CD14-positive monocyte (primary cell): ENCODE data around the gene RERE. TPM values are rescaled to one million over a fixed set of nuclear protein-coding genes. Genes with fewer than 3 reads are reported as not detected.

ENCODE experiments used
- DNase-seq, 3 donors: peaks; one replicate each; pipeline ENCODE4 v3.0.0-alpha.2; 2011 to 2022
- H2AFZ ChIP-seq: 2 replicates; pipeline ENCODE4 v1.6.0; 2012; ENCODE audit warnings: mild to moderate bottlenecking, low read depth, low read length, inconsistent platforms; ENCODE audit not compliant: insufficient read depth, poor library complexity, severe bottlenecking
- H3K27ac ChIP-seq, 2 donors: 1 replicate in 1 of 2; 2 replicates in 1 of 2; pipeline ENCODE4 v1.5.1; 2012 to 2013; ENCODE audit warnings: low read length in 2 of 2, control low read depth in 1 of 2, inconsistent platforms in 1 of 2, low read depth in 1 of 2, mild to moderate bottlenecking in 1 of 2
- H3K27me3 ChIP-seq, 2 donors: one replicate each; pipeline versions ENCODE4 v1.6.0 to v1.6.1; 2011 to 2013; ENCODE audit warnings: low read length in 2 of 2; ENCODE audit not compliant: control insufficient read depth in 2 of 2, insufficient read depth in 2 of 2
- H3K36me3 ChIP-seq, 2 donors: replicated peaks in 1 of 2; 1 replicate in 1 of 2; 2 replicates in 1 of 2; pipeline versions ENCODE4 v1.5.1 to v1.6.1; 2012 to 2013; ENCODE audit warnings: low read length in 2 of 2, control low read depth in 1 of 2, inconsistent platforms in 1 of 2, mild to moderate bottlenecking in 1 of 2; ENCODE audit not compliant: insufficient read depth in 2 of 2, control insufficient read depth in 1 of 2
- H3K4me1 ChIP-seq, 2 donors: 1 replicate in 1 of 2; 2 replicates in 1 of 2; pipeline versions ENCODE4 v1.5.1 to v1.6.1; 2012 to 2013; ENCODE audit warnings: low read length in 2 of 2, control low read depth in 1 of 2, inconsistent platforms in 1 of 2, mild to moderate bottlenecking in 1 of 2, moderate library complexity in 1 of 2; ENCODE audit not compliant: insufficient read depth in 2 of 2, control insufficient read depth in 1 of 2
- H3K4me2 ChIP-seq: replicated peaks from 2 replicates; pipeline ENCODE3; 2012; ENCODE audit warnings: low read length, moderate library complexity, mild to moderate bottlenecking; ENCODE audit not compliant: poor library complexity, severe bottlenecking; ENCODE audit errors: extremely low read depth
- H3K4me3 ChIP-seq, 3 experiments: fragments of 200-600 bp in 1 of 3; sonication (generic) in 1 of 3; replicated peaks in 1 of 3; 1 replicate in 2 of 3; 2 replicates in 1 of 3; pipeline ENCODE4 v1.5.1; 2011 to 2013; ENCODE audit warnings: low read length in 3 of 3, mild to moderate bottlenecking in 3 of 3, control low read depth in 2 of 3, low read depth in 2 of 3, inconsistent platforms in 1 of 3, moderate library complexity in 1 of 3
- H3K79me2 ChIP-seq: 2 replicates; pipeline ENCODE4 v1.6.0; 2012; ENCODE audit warnings: mild to moderate bottlenecking, control low read depth, inconsistent platforms, low read length, moderate library complexity; ENCODE audit not compliant: insufficient read depth
- H3K9ac ChIP-seq: 2 replicates; pipeline ENCODE4 v1.6.0; 2017; ENCODE audit warnings: low read length, mild to moderate bottlenecking; ENCODE audit not compliant: insufficient read depth, poor library complexity, severe bottlenecking
- H3K9me3 ChIP-seq, 2 donors: replicated peaks in 1 of 2; 1 replicate in 1 of 2; 2 replicates in 1 of 2; pipeline versions ENCODE4 v1.5.1 to v1.6.1; 2012 to 2013; ENCODE audit warnings: low read length in 2 of 2, control low read depth in 1 of 2; ENCODE audit not compliant: control insufficient read depth in 1 of 2, insufficient read depth in 1 of 2
- H4K20me1 ChIP-seq: 2 replicates; pipeline ENCODE4 v1.6.0; 2012; ENCODE audit warnings: mild to moderate bottlenecking, low read length, control low read depth, moderate library complexity; ENCODE audit not compliant: insufficient read depth
- H3K27ac Mint-ChIP-seq, 7 donors: one replicate each; pipeline ENCODE4 v1.8.0; 2020; ENCODE audit warnings: mild to moderate bottlenecking in 7 of 7, mixed read lengths in 7 of 7, moderate library complexity in 6 of 7, inconsistent platforms in 2 of 7
- H3K27me3 Mint-ChIP-seq, 3 donors: one replicate each; pipeline ENCODE4 v1.8.0; 2021 to 2022; ENCODE audit warnings: low read depth in 3 of 3, mild to moderate bottlenecking in 3 of 3, mixed read lengths in 3 of 3, moderate library complexity in 3 of 3, inconsistent platforms in 1 of 3
- H3K36me3 Mint-ChIP-seq, 2 donors: one replicate each; pipeline ENCODE4 v1.8.0; 2020; ENCODE audit warnings: mixed read lengths in 2 of 2, inconsistent platforms in 1 of 2, mild to moderate bottlenecking in 1 of 2
- H3K4me1 Mint-ChIP-seq: one replicate; pipeline ENCODE4 v1.8.0; 2020; ENCODE audit warnings: mild to moderate bottlenecking, mixed read lengths
- H3K4me3 Mint-ChIP-seq, 2 donors: one replicate each; pipeline ENCODE4 v1.8.0; 2020; ENCODE audit warnings: mild to moderate bottlenecking in 2 of 2, mixed read lengths in 2 of 2, moderate library complexity in 1 of 2
- H3K9me3 Mint-ChIP-seq, 7 donors: one replicate each; pipeline ENCODE4 v1.8.0; 2020 to 2022; ENCODE audit warnings: mixed read lengths in 7 of 7, mild to moderate bottlenecking in 6 of 7, moderate library complexity in 6 of 7, inconsistent platforms in 2 of 7
- WGBS: methylation state at CpG from one replicate; pipeline ENCODE4 v1.1.5; 2013; ENCODE audit warnings: missing lambda C conversion rate; ENCODE audit not compliant: insufficient coverage; 5-methylcytosine and 5-hydroxymethylcytosine counted together
- intact Hi-C, 2 donors: fragments of 100-400 bp; cut with micrococcal nuclease; formaldehyde crosslinking; loops; one replicate each; pipeline versions ENCODE4 v1.15.0 to v1.15.1; 2023
- polyA plus RNA-seq, 3 donors: library from polyadenylated mRNA; depleted of rRNA in 1 of 3; unstranded in 2 of 3; stranded (reverse) in 1 of 3; fragments of 300-500 nt in 2 of 3; fragments of >200 nt in 1 of 3; fragmentation: Illumina TruSeq in 2 of 3; gene quantifications; 1 replicate in 2 of 3; 2 replicates in 1 of 3; pipeline ENCODE4 v1.2.3, GENCODE V29; 2012 to 2021
- TF ChIP-seq, protein P1 (sequence below): fragments of 200-600 bp; IDR thresholded peaks from one replicate; pipeline ENCODE4 v1.8.0; 2022; ENCODE audit warnings: antibody characterized with exemption, mild to moderate bottlenecking

The RERE gene
- polyA plus RNA-seq, 3 donors, result 1.2 to 19.4 (median 3.8) TPM

GRCh38 chr1:8541961-8542521 lies 275.4 kb downstream of the RERE start:
- Histone ChIP-seq H3K27ac (no peak overlapping the region), H3K79me2 (no peaks in the 10 kb centered on the region), H2AFZ (no peak overlapping the region), H3K9ac (no peak overlapping the region), H4K20me1 (no peaks in the 10 kb centered on the region), H3K36me3 (no peaks in the 10 kb centered on the region), H3K27me3 (no peaks in the 10 kb centered on the region), H3K9me3 (no peaks in the 10 kb centered on the region), H3K4me3 (no peak overlapping the region), H3K4me1 (no peaks in the 10 kb centered on the region), H3K4me2 (no peak overlapping the region)
- TF ChIP-seq, protein P1, sequence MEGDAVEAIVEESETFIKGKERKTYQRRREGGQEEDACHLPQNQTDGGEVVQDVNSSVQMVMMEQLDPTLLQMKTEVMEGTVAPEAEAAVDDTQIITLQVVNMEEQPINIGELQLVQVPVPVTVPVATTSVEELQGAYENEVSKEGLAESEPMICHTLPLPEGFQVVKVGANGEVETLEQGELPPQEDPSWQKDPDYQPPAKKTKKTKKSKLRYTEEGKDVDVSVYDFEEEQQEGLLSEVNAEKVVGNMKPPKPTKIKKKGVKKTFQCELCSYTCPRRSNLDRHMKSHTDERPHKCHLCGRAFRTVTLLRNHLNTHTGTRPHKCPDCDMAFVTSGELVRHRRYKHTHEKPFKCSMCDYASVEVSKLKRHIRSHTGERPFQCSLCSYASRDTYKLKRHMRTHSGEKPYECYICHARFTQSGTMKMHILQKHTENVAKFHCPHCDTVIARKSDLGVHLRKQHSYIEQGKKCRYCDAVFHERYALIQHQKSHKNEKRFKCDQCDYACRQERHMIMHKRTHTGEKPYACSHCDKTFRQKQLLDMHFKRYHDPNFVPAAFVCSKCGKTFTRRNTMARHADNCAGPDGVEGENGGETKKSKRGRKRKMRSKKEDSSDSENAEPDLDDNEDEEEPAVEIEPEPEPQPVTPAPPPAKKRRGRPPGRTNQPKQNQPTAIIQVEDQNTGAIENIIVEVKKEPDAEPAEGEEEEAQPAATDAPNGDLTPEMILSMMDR, result no peak
- no peak overlapping the region for H3K4me3 Mint-ChIP-seq
- H3K27me3 Mint-ChIP-seq, result peaks cover 0 to 2% (median 0%) of the 10 kb centered on the region in 3 donors
- H3K4me1 Mint-ChIP-seq, result no peaks in the 10 kb centered on the region
- peaks cover 22 to 26% of the 10 kb centered on the region in 2 donors for H3K36me3 Mint-ChIP-seq
- H3K27ac Mint-ChIP-seq, result peak overlapping the region in 1 of 7 donors; percentile 33
- WGBS, result 79% methylated on average over 3 of the region's 8 CpGs
- DNase-seq, result no peak
- intact Hi-C loops, result no loop called here
- H3K9me3 Mint-ChIP-seq, result peaks cover 0 to 2% (median 0%) of the 10 kb centered on the region in 7 donors

GRCh38 chr1:8540971-8541370 lies 276.5 kb downstream of the RERE start:
- H3K4me3 ChIP-seq, result no peak overlapping the region
- H3K27ac ChIP-seq, result no peak overlapping the region
- H3K4me1 Mint-ChIP-seq, result no peaks in the 10 kb centered on the region
- H3K4me2 ChIP-seq, result no peak overlapping the region
- no peaks in the 10 kb centered on the region for H4K20me1 ChIP-seq
- no peak overlapping the region for H3K4me3 Mint-ChIP-seq
- H3K27me3 Mint-ChIP-seq, result peaks cover 0 to 2% (median 2%) of the 10 kb centered on the region in 3 donors
- no peak overlapping the region for H3K9ac ChIP-seq
- H3K79me2 ChIP-seq, result no peaks in the 10 kb centered on the region
- peaks cover 22 to 23% of the 10 kb centered on the region in 2 donors for H3K36me3 Mint-ChIP-seq
- DNase-seq, result no peak
- no peaks in the 10 kb centered on the region for H3K9me3 ChIP-seq
- WGBS, result no CpG with 5 or more reads among the region's 1 CpG
- H2AFZ ChIP-seq, result no peak overlapping the region
- intact Hi-C loops, result no loop called here
- TF ChIP-seq, protein P1, result no peak
- H3K36me3 ChIP-seq, result peaks cover 0 to 6% of the 10 kb centered on the region in 2 donors
- peak overlapping the region in 3 of 7 donors; percentile 6 to 19 (median 15) for H3K27ac Mint-ChIP-seq
- no peaks in the 10 kb centered on the region for H3K4me1 ChIP-seq
- H3K9me3 Mint-ChIP-seq, result peaks cover 0 to 2% (median 0%) of the 10 kb centered on the region in 7 donors
- H3K27me3 ChIP-seq, result no peaks in the 10 kb centered on the region
